A673 (cell line): Measurements from ENCODE around the gene ECE1. TPM values are rescaled to one million over a fixed set of nuclear protein-coding genes. Genes with fewer than 3 reads are reported as not detected.

Experiments used
- BruUV-seq: library from RNA; stranded (reverse); fragments of 400-500 nt; replicated peaks from 2 replicates; lab custom pipeline; 2021; lab: Mats Ljungman, UMichigan
- CTCF ChIA-PET: fragments of 300-600 bp; sonication (Branson Sonifier 250); formaldehyde crosslinking; loops from one replicate; lab custom pipeline; 2022; ENCODE audit warnings: antibody characterized with exemption; lab: Charles Lee
- POLR2A ChIA-PET: fragments of 300-600 bp; sonication (Branson Sonifier 250); formaldehyde crosslinking; loops from one replicate; lab custom pipeline; 2022; ENCODE audit warnings: antibody characterized with exemption; ENCODE audit not compliant: low non-redundant PET; lab: Charles Lee
- DNase-seq: peaks from one replicate; pipeline ENCODE4 v3.0.0-alpha.2; 2015; ENCODE audit warnings: low spot score
- H3K27ac ChIP-seq: fragments of 200-600 bp; sonication (generic); 2 replicates; pipeline ENCODE4 v1.5.1; 2016; ENCODE audit warnings: mixed run types, low read depth, mild to moderate bottlenecking, mixed read lengths, antibody characterized with exemption, low read length; ENCODE audit not compliant: poor library complexity, severe bottlenecking
- H3K27me3 ChIP-seq: fragments of 200-600 bp; sonication (generic); replicated peaks from 2 replicates; pipeline ENCODE4 v1.6.1; 2017; ENCODE audit warnings: mixed run types, low read depth, mild to moderate bottlenecking, mixed read lengths, antibody characterized with exemption, low read length; ENCODE audit not compliant: insufficient read depth, poor library complexity
- H3K36me3 ChIP-seq: fragments of 200-600 bp; sonication (generic); 2 replicates; pipeline ENCODE4 v1.6.1; 2016; ENCODE audit warnings: mixed run types, mild to moderate bottlenecking, mixed read lengths, antibody characterized with exemption, low read length; ENCODE audit not compliant: insufficient read depth, poor library complexity, severe bottlenecking
- H3K4me1 ChIP-seq: fragments of 200-600 bp; sonication (generic); 2 replicates; pipeline ENCODE4 v1.6.1; 2017; ENCODE audit warnings: mixed run types, mild to moderate bottlenecking, mixed read lengths, antibody characterized with exemption, low read length; ENCODE audit not compliant: insufficient read depth, poor library complexity, severe bottlenecking
- H3K4me3 ChIP-seq: fragments of 200-600 bp; sonication (generic); 2 replicates; pipeline ENCODE4 v1.5.1; 2016; ENCODE audit warnings: low read depth, mixed run types, mild to moderate bottlenecking, mixed read lengths, low read length; ENCODE audit not compliant: poor library complexity, severe bottlenecking
- H3K9me3 ChIP-seq: fragments of 200-600 bp; sonication (generic); 2 replicates; pipeline ENCODE4 v1.6.1; 2016; ENCODE audit warnings: mixed run types, low read depth, mild to moderate bottlenecking, mixed read lengths, antibody characterized with exemption, low read length; ENCODE audit not compliant: poor library complexity, severe bottlenecking
- EZH2 ChIP-seq: fragments of 200-600 bp; sonication (generic); IDR thresholded peaks from 2 replicates; pipeline ENCODE4 v1.6.1; 2017; ENCODE audit warnings: borderline replicate concordance, low read depth, mild to moderate bottlenecking, mixed read lengths, antibody characterized with exemption, low read length; ENCODE audit not compliant: poor library complexity, severe bottlenecking
- intact Hi-C: fragments of 100-400 bp; cut with micrococcal nuclease; formaldehyde crosslinking; loops from one replicate; pipeline ENCODE4 v1.10.0; 2022; ENCODE audit not compliant: unreplicated experiment
- total RNA-seq: library from RNA; stranded (reverse); gene quantifications from 2 replicates; pipeline ENCODE4 v1.2.3, GENCODE V29; 2021
- TF ChIP-seq, protein P1 (sequence below): fragments of 300-800, 200-600 bp; sonication (generic); conservative IDR thresholded peaks from 2 replicates; pipeline ENCODE4 v1.5.1; 2017; ENCODE audit warnings: low read depth, mild to moderate bottlenecking, antibody characterized with exemption, low read length, moderate library complexity, mixed read lengths

Gene ECE1
- total RNA-seq, 1 experiment from 2014 or later, result 31.5 TPM

DNA sequence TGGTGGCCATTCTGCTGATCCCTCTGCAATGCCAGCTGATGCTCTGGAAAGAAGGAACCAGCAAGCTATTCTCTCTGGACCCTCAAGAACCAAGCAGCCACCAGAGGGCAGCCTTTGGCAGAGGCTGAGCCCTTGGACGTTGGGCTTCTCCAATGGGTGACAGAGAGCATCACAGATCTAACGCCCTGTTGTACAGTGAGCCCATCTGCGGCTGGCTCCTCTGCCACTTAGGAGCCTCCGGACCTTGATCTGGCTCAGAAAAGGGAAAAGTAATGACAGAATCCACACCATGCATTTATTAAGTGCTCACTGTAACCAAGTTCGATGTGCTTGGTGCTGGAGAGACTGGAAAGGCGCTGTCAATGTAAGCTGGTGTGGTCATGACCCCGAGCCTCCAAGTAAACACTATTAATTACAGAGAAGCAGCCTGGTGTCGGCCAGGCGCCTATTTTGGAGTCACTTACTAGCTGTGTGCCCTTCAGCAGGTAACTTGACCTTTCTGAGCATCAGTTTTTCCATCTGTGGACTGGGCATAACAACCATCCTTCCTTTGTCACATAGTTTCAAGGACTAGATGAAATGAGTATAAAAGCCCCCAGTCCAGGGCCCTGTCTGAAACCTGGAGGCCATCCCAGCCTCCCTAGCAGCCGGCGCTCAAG lies 34.9 kb downstream of the ECE1 start:
- ChIA-PET CTCF (interaction anchor here (0.6 to 2.4 kb wide), 15 partner anchors 9 to 466 kb away, joined by 3 to 48 read pairs (median 3); no protein-coding TSS in a partner anchor), POLR2A (no interaction called here)
- TF ChIP-seq EZH2, result no peak
- TF ChIP-seq, protein P1, sequence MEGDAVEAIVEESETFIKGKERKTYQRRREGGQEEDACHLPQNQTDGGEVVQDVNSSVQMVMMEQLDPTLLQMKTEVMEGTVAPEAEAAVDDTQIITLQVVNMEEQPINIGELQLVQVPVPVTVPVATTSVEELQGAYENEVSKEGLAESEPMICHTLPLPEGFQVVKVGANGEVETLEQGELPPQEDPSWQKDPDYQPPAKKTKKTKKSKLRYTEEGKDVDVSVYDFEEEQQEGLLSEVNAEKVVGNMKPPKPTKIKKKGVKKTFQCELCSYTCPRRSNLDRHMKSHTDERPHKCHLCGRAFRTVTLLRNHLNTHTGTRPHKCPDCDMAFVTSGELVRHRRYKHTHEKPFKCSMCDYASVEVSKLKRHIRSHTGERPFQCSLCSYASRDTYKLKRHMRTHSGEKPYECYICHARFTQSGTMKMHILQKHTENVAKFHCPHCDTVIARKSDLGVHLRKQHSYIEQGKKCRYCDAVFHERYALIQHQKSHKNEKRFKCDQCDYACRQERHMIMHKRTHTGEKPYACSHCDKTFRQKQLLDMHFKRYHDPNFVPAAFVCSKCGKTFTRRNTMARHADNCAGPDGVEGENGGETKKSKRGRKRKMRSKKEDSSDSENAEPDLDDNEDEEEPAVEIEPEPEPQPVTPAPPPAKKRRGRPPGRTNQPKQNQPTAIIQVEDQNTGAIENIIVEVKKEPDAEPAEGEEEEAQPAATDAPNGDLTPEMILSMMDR, result peak; percentile 90
- H3K4me1 ChIP-seq, result peaks cover 7% of the 10 kb centered on the region
- H3K4me3 ChIP-seq, result no peak overlapping the region
- H3K36me3 ChIP-seq, result no peaks in the 10 kb centered on the region
- no peak overlapping the region for H3K27ac ChIP-seq
- H3K27me3 ChIP-seq, result no peaks in the 10 kb centered on the region
- H3K9me3 ChIP-seq, result no peaks in the 10 kb centered on the region
- no TSS peak for BruUV-seq
- intact Hi-C loops, result loop anchor here (1.0 to 10.0 kb wide), 4 partner anchors 79 to 399 kb away; no protein-coding TSS in a partner anchor
- DNase-seq, result peak; percentile 90

DNA sequence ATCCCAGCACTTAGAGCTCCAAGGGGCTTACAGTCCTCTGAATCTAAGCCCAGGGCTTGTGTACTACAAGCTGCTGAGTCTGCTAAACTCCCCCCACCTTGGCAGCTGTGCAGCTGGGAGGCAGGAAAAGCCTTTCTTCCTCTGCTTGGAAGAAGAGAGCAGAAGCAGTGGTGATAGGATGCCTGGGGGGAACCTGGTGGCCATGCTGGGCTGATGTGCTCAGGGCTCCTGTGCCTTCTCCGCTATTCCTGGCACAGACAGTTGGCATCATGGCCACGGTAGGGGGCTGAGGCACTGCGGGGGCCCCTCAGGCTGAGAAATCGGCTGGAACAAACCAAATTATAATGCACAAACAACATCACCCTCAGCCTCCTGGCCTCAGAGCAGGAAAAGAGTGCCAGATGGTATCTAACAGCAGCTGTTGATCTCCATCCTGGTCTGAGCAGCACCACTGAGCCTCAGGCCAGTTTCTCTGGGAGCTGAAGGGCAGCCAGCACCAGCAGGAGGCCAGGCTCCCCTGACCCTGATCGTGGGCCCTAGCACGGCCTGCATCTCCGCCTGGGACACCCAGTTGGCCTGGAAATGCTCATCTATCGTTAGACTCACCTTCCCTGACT lies 35.8 kb downstream of the ECE1 start:
- Histone ChIP-seq H3K27ac (no peak overlapping the region), H3K9me3 (no peaks in the 10 kb centered on the region), H3K27me3 (no peaks in the 10 kb centered on the region), H3K4me3 (no peak overlapping the region), H3K36me3 (no peaks in the 10 kb centered on the region), H3K4me1 (peaks cover 7% of the 10 kb centered on the region)
- ChIA-PET POLR2A (interaction anchor here (0.6 kb wide), 1 partner anchor 468 kb away, joined by 4 read pairs; no protein-coding TSS in a partner anchor), CTCF (interaction anchor here (0.6 to 2.4 kb wide), 18 partner anchors 10 to 465 kb away, joined by 3 to 48 read pairs (median 3); no protein-coding TSS in a partner anchor)
- intact Hi-C loops, result loop anchor here (10.0 kb wide), 2 partner anchors 340 to 400 kb away; no protein-coding TSS in a partner anchor
- no peak for TF ChIP-seq EZH2
- TF ChIP-seq, protein P1, result no peak
- peak; percentile 51 for DNase-seq
- no TSS peak for BruUV-seq

DNA sequence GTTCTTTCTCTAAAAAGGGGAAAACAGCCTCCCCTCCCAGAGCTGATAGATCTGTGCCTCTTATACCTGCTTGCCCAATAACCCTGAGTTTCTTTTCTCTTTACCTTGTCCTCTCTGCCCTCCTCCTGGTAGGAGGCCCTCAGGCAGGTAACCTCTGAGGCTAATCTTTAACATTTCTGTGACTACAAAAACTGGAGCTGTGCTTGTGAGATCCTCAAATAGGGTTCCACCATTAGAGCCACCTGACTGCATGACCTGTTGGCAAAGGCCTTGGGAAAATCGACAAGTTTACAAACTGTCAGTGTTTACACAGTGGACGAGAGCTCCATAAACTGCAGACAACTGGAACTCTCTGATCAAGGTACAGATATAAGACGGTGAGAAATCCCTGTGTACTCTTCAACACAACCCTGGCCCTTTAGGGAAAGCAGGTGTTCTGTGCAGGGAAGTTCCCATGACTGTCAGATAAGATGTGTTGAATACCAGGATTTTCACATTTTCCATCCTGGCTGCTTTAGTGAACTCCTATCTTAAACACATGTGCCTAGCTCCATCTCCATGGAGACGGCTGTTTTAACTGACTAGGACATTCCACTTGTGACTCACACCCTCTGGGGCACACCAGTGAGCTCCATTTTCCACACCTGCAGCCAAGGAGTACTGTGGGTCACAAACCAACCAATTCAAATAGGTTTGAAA lies 38.3 kb downstream of the ECE1 start:
- ChIA-PET CTCF (interaction anchor here (0.6 to 1.6 kb wide), 2 partner anchors 41 to 116 kb away, joined by 3 to 8 read pairs; no protein-coding TSS in a partner anchor), POLR2A (no interaction called here)
- no peaks in the 10 kb centered on the region for H3K9me3 ChIP-seq
- DNase-seq, result no peak
- no peak overlapping the region for H3K27ac ChIP-seq
- H3K4me1 ChIP-seq, result peaks cover 7% of the 10 kb centered on the region
- H3K4me3 ChIP-seq, result no peak overlapping the region
- H3K36me3 ChIP-seq, result no peaks in the 10 kb centered on the region
- BruUV-seq, result no TSS peak
- intact Hi-C loops, result loop anchor here (10.0 kb wide), 2 partner anchors 343 to 403 kb away; no protein-coding TSS in a partner anchor
- no peaks in the 10 kb centered on the region for H3K27me3 ChIP-seq
- TF ChIP-seq EZH2, result no peak
- TF ChIP-seq, protein P1, result no peak
